ENCODE measurements around the gene CALML4.
"Not testable (repeated sequence)": the region's sequence is repeated elsewhere in the genome, so short reads cannot be mapped to it uniquely, and the experiment has no call there.

CALML4 gene

GRCh38 chr15:68230157-68231100 lies 25.3 kb upstream of the CALML4 start:
- Histone ChIP-seq H3K4me3 (ENCODE audit: low read length) (peak overlapping the region; percentile 86), H2AFZ (ENCODE audit: low read depth, low read length) (peak overlapping the region; percentile 87), H3K4me1 (ENCODE audit: insufficient read depth, low read length) (peaks cover 16% of the 10 kb centered on the region), H3K36me3 (ENCODE audit: insufficient read depth, low read length) (no peaks in the 10 kb centered on the region), H3K9me3 (ENCODE audit: low read length) (no peaks in the 10 kb centered on the region), H3K27me3 (ENCODE audit: insufficient read depth, low read length) (no peaks in the 10 kb centered on the region)

GRCh38 chr15:68229386-68230156 lies 24.4 kb upstream of the CALML4 start, which contains the start of gene CLN6:
CLN6 (minus strand) TSS chr15:68229728; CDS start chr15:68229584, 144 bp downstream.
- H3K36me3 ChIP-seq (ENCODE audit: insufficient read depth, low read length) = no peaks in the 10 kb centered on the region

GRCh38 chr15:68228971-68229385 lies 23.8 kb upstream of the CALML4 start:
- Histone ChIP-seq H3K4me3 (ENCODE audit: low read length) (peak overlapping the region; percentile 86), H3K36me3 (ENCODE audit: insufficient read depth, low read length) (no peaks in the 10 kb centered on the region), H3K4me1 (ENCODE audit: insufficient read depth, low read length) (peaks cover 16% of the 10 kb centered on the region), H2AFZ (ENCODE audit: low read depth, low read length) (peak overlapping the region; percentile 87), H3K9me3 (ENCODE audit: low read length) (no peaks in the 10 kb centered on the region), H3K27me3 (ENCODE audit: insufficient read depth, low read length) (no peaks in the 10 kb centered on the region)

More at GRCh38 chr15:68229386-68230156, 24.4 kb upstream of the CALML4 start, which contains the start of gene CLN6:
- H2AFZ ChIP-seq (ENCODE audit: low read depth, low read length) = peak within 1 kb of the TSS; percentile 87
- no peaks in the 10 kb centered on the region for H3K27me3 ChIP-seq (ENCODE audit: insufficient read depth, low read length)
- H3K4me3 ChIP-seq (ENCODE audit: low read length) = peak within 1 kb of the TSS; percentile 86
- no peaks in the 10 kb centered on the region for H3K9me3 ChIP-seq (ENCODE audit: low read length)
- peaks cover 16% of the 10 kb centered on the region for H3K4me1 ChIP-seq (ENCODE audit: insufficient read depth, low read length)

- Histone ChIP-seq H3K36me3 (ENCODE audit: insufficient read depth, low read length) (no peaks in the 10 kb centered on the region), H3K9me3 (ENCODE audit: low read length) (no peaks in the 10 kb centered on the region), H3K27me3 (ENCODE audit: insufficient read depth, low read length) (no peaks in the 10 kb centered on the region), H3K4me1 (ENCODE audit: insufficient read depth, low read length) (peaks cover 16% of the 10 kb centered on the region), H3K4me3 (ENCODE audit: low read length) (peak overlapping the region; percentile 86), H2AFZ (ENCODE audit: low read depth, low read length) (peak overlapping the region; percentile 87)
These were observed 23.2 kb upstream of the CALML4 start for GRCh38 chr15:68228143-68228970.

GRCh38 chr15:68227643-68228142 lies 22.6 kb upstream of the CALML4 start:
- H3K36me3 ChIP-seq (ENCODE audit: insufficient read depth, low read length) = no peaks in the 10 kb centered on the region
- H3K9me3 ChIP-seq (ENCODE audit: low read length) = no peaks in the 10 kb centered on the region
- H3K4me1 ChIP-seq (ENCODE audit: insufficient read depth, low read length) = peaks cover 16% of the 10 kb centered on the region
- no peak overlapping the region for H2AFZ ChIP-seq (ENCODE audit: low read depth, low read length)
- H3K4me3 ChIP-seq (ENCODE audit: low read length) = peak overlapping the region; percentile 86
- H3K27me3 ChIP-seq (ENCODE audit: insufficient read depth, low read length) = no peaks in the 10 kb centered on the region

- H3K27me3 ChIP-seq (ENCODE audit: insufficient read depth, low read length); H3K36me3 ChIP-seq (ENCODE audit: insufficient read depth, low read length); H2AFZ ChIP-seq (ENCODE audit: low read depth, low read length); H3K4me3 ChIP-seq (ENCODE audit: low read length); H3K9me3 ChIP-seq (ENCODE audit: low read length): not testable (repeated sequence)
- H3K4me1 ChIP-seq (ENCODE audit: insufficient read depth, low read length) = peaks cover 16% of the 10 kb centered on the region
These were observed 20.3 kb upstream of the CALML4 start for GRCh38 chr15:68225442-68225841.

- Histone ChIP-seq H3K27me3 (ENCODE audit: insufficient read depth, low read length) (no peaks in the 10 kb centered on the region), H3K9me3 (ENCODE audit: low read length) (peaks cover 3% of the 10 kb centered on the region), H3K4me1 (ENCODE audit: insufficient read depth, low read length) (peaks cover 14% of the 10 kb centered on the region), H2AFZ (ENCODE audit: low read depth, low read length) (no peak overlapping the region), H3K36me3 (ENCODE audit: insufficient read depth, low read length) (peaks cover 2% of the 10 kb centered on the region), H3K4me3 (ENCODE audit: low read length) (no peak overlapping the region)
These were observed 19.6 kb upstream of the CALML4 start for GRCh38 chr15:68224546-68225250.

GRCh38 chr15:68224108-68224507 lies 19.0 kb upstream of the CALML4 start:
- no peak overlapping the region for H2AFZ ChIP-seq (ENCODE audit: low read depth, low read length)
- peaks cover 5% of the 10 kb centered on the region for H3K9me3 ChIP-seq (ENCODE audit: low read length)
- H3K36me3 ChIP-seq (ENCODE audit: insufficient read depth, low read length) = peaks cover 7% of the 10 kb centered on the region
- H3K4me3 ChIP-seq (ENCODE audit: low read length) = no peak overlapping the region
- peaks cover 14% of the 10 kb centered on the region for H3K4me1 ChIP-seq (ENCODE audit: insufficient read depth, low read length)
- no peaks in the 10 kb centered on the region for H3K27me3 ChIP-seq (ENCODE audit: insufficient read depth, low read length)

- Histone ChIP-seq H3K27me3 (ENCODE audit: insufficient read depth, low read length) (no peaks in the 10 kb centered on the region), H3K4me3 (ENCODE audit: low read length) (no peak overlapping the region)
These were observed 18.0 kb upstream of the CALML4 start for GRCh38 chr15:68223171-68223570.

GRCh38 chr15:68222432-68222743 lies 17.3 kb upstream of the CALML4 start:
- not testable (repeated sequence) for H3K4me1 ChIP-seq (ENCODE audit: insufficient read depth, low read length); H2AFZ ChIP-seq (ENCODE audit: low read depth, low read length); H3K27me3 ChIP-seq (ENCODE audit: insufficient read depth, low read length); H3K4me3 ChIP-seq (ENCODE audit: low read length)
- Histone ChIP-seq H3K9me3 (ENCODE audit: low read length) (peaks cover 11% of the 10 kb centered on the region), H3K36me3 (ENCODE audit: insufficient read depth, low read length) (peaks cover 25% of the 10 kb centered on the region)

More at GRCh38 chr15:68223171-68223570, 18.0 kb upstream of the CALML4 start:
- Histone ChIP-seq H3K4me1 (ENCODE audit: insufficient read depth, low read length) (peaks cover 6% of the 10 kb centered on the region), H3K9me3 (ENCODE audit: low read length) (peaks cover 10% of the 10 kb centered on the region), H3K36me3 (ENCODE audit: insufficient read depth, low read length) (peaks cover 17% of the 10 kb centered on the region), H2AFZ (ENCODE audit: low read depth, low read length) (no peak overlapping the region)

- H3K4me3 ChIP-seq (ENCODE audit: low read length); H3K4me1 ChIP-seq (ENCODE audit: insufficient read depth, low read length); H3K27me3 ChIP-seq (ENCODE audit: insufficient read depth, low read length); H2AFZ ChIP-seq (ENCODE audit: low read depth, low read length): not testable (repeated sequence)
- peaks cover 30% of the 10 kb centered on the region for H3K36me3 ChIP-seq (ENCODE audit: insufficient read depth, low read length)
- H3K9me3 ChIP-seq (ENCODE audit: low read length) = peaks cover 11% of the 10 kb centered on the region
These were observed 16.6 kb upstream of the CALML4 start for GRCh38 chr15:68221530-68222431.
